Measurements from ENCODE around the gene UBE2I. TPM values are rescaled to one million over a fixed set of nuclear protein-coding genes. Genes with fewer than 3 reads are reported as not detected.

The UBE2I gene
- total RNA-seq, 1 experiment from 2014 or later, result 290 TPM

GRCh38 chr16:1335211-1335971 is 26.0 kb downstream of the UBE2I start:
- Mint-ChIP-seq H3K4me1 (peaks cover 12 to 18% of the 10 kb centered on the region in 2 experiments), H3K27ac (no peak overlapping the region), H3K36me3 (ENCODE audit: insufficient read depth in 1 of 3, low read depth in 3 of 3) (no peaks in the 10 kb centered on the region), H3K27me3 (ENCODE audit: low read depth) (peaks cover 48% of the 10 kb centered on the region), H3K9me3 (no peaks in the 10 kb centered on the region), H3K4me3 (peak overlapping the region in 1 of 2 experiments; percentile 72; a peak in 2 of 5 replicates)
- Histone ChIP-seq H3K23ac (ENCODE audit: insufficient read length, low read depth, low read length) (no peak overlapping the region), H2BK120ac (ENCODE audit: low read depth, low read length, poor library complexity, severe bottlenecking) (no peak overlapping the region), H4K5ac (ENCODE audit: insufficient read length, low read depth, low read length) (no peak overlapping the region), H3K79me2 (ENCODE audit: insufficient read depth, low read length) (no peaks in the 10 kb centered on the region), H3K4me1 (ENCODE audit: insufficient read depth, low read length) (no peaks in the 10 kb centered on the region), H3K23me2 (ENCODE audit: insufficient read length, low read depth, low read length, poor library complexity, severe bottlenecking) (peaks cover 20% of the 10 kb centered on the region), H2BK20ac (ENCODE audit: low read depth, low read length, poor library complexity, severe bottlenecking) (no peak overlapping the region), H3K4ac (ENCODE audit: low read depth, low read length) (no peak overlapping the region), H4K91ac (ENCODE audit: insufficient read length, low read depth, low read length) (no peak overlapping the region), H2AK5ac (ENCODE audit: insufficient read length, low read length) (no peak overlapping the region), H2BK5ac (ENCODE audit: insufficient read length, low read length) (no peak overlapping the region), H3K9ac (ENCODE audit: extremely low read depth, insufficient read length, low read length) (no peak overlapping the region), H3K56ac (ENCODE audit: insufficient read length, low read depth, low read length) (no peak overlapping the region), H2BK12ac (ENCODE audit: insufficient read length, low read depth, low read length) (no peak overlapping the region), H3T11ph (ENCODE audit: low read length) (no peak overlapping the region), H4K20me1 (ENCODE audit: control insufficient read depth, insufficient read depth, insufficient read length) (no peaks in the 10 kb centered on the region), H3K9me3 (ENCODE audit: control insufficient read depth, low read depth, low read length) (no peaks in the 10 kb centered on the region), H3K79me1 (ENCODE audit: insufficient read depth, low read depth, low read length, poor library complexity, severe bottlenecking) (no peaks in the 10 kb centered on the region), H3K27me3 (ENCODE audit: insufficient read depth, low read length) (peaks cover 16% of the 10 kb centered on the region; the same call in 1 of the 2 replicates), H3K14ac (ENCODE audit: insufficient read depth, low read length) (no peak overlapping the region), H3K4me2 (ENCODE audit: insufficient read depth, insufficient read length, low read length) (no peak overlapping the region), H2AFZ (ENCODE audit: low read length) (no peak overlapping the region), H4K8ac (replicated peaks; ENCODE audit: insufficient read length, low read depth, low read length) (no peak overlapping the region), H3K27ac (ENCODE audit: insufficient read length, low read depth, low read length) (no peak overlapping the region), H2BK15ac (ENCODE audit: low read depth, low read length) (no peak overlapping the region), H3K18ac (ENCODE audit: insufficient read length, low read depth, low read length) (no peak overlapping the region)
- DNase-seq, result no peak
- no CpG with 5 or more reads among the region's 16 CpGs for WGBS (ENCODE audit: extremely low coverage, insufficient read length, low lambda C conversion rate)
- TF ChIP-seq CTCF (conservative IDR thresholded peaks at IDR 0.05), result no peak

Measured in H9 (cell line).